OCI-LY1 (cell line): ENCODE data around the gene PA2G4.

Experiments
- H2AFZ ChIP-seq: fragments of 200-600 bp; sonication (generic), shearing (Covaris generic); 2 replicates; pipeline ENCODE4 v1.6.0; 2014; ENCODE audit warnings: antibody characterized with exemption, mild to moderate bottlenecking, low read length
- H3F3A ChIP-seq: fragments of 200-600 bp; sonication (generic), shearing (Covaris generic); 2 replicates; pipeline ENCODE4 v1.6.0; 2014; ENCODE audit warnings: mild to moderate bottlenecking, antibody characterized with exemption, low read length, moderate library complexity; ENCODE audit not compliant: insufficient read depth
- H3K27ac ChIP-seq: fragments of 200-600 bp; sonication (generic); 2 replicates; pipeline ENCODE4 v1.5.1; 2014; ENCODE audit warnings: low read length, mixed run types, mild to moderate bottlenecking, low read depth; ENCODE audit not compliant: poor library complexity, severe bottlenecking
- H3K27me3 ChIP-seq: fragments of 200-600 bp; sonication (generic); 2 replicates; pipeline ENCODE4 v1.6.0; 2014; ENCODE audit warnings: antibody characterized with exemption, mild to moderate bottlenecking, low read length, moderate library complexity; ENCODE audit not compliant: insufficient read depth
- H3K36me3 ChIP-seq: fragments of 200-600 bp; sonication (generic); 2 replicates; pipeline ENCODE4 v1.6.1; 2014; ENCODE audit warnings: mild to moderate bottlenecking, antibody characterized with exemption, low read length, moderate library complexity, mixed read lengths; ENCODE audit not compliant: insufficient read depth
- H3K4me1 ChIP-seq: fragments of 200-600 bp; sonication (generic); 2 replicates; pipeline ENCODE4 v1.5.1; 2014; ENCODE audit warnings: mild to moderate bottlenecking, low read length, moderate library complexity; ENCODE audit not compliant: insufficient read depth, severe bottlenecking
- H3K4me2 ChIP-seq: fragments of 200-600 bp; sonication (generic), shearing (Covaris generic); 2 replicates; pipeline ENCODE4 v1.6.1; 2014; ENCODE audit warnings: low read length
- H3K4me3 ChIP-seq: fragments of 200-600 bp; sonication (generic); 2 replicates; pipeline ENCODE4 v1.5.1; 2014; ENCODE audit warnings: low read length, low read depth, mild to moderate bottlenecking, mixed read lengths; ENCODE audit not compliant: poor library complexity, severe bottlenecking
- H3K79me2 ChIP-seq: fragments of 200-600 bp; shearing (Covaris generic); 2 replicates; pipeline ENCODE4 v1.6.1; 2016; ENCODE audit warnings: mixed run types, low read length, mixed read lengths; ENCODE audit not compliant: insufficient read depth
- H3K9ac ChIP-seq: fragments of 200-600 bp; sonication (generic), shearing (Covaris generic); 2 replicates; pipeline ENCODE4 v1.6.1; 2014; ENCODE audit warnings: mild to moderate bottlenecking, low read length, mixed read lengths
- H3K9me2 ChIP-seq: fragments of 200-600 bp; sonication (generic), shearing (Covaris generic); 2 replicates; pipeline ENCODE4 v1.6.1; 2014; ENCODE audit warnings: low read depth, mild to moderate bottlenecking, low read length, mixed read lengths
- H3K9me3 ChIP-seq: fragments of 200-600 bp; shearing (Covaris generic); 2 replicates; pipeline ENCODE4 v1.6.1; 2014; ENCODE audit warnings: low read length, mixed read lengths
- H4K20me1 ChIP-seq: fragments of 200-600 bp; sonication (generic), shearing (Covaris generic); 2 replicates; pipeline ENCODE4 v1.6.0; 2016; ENCODE audit warnings: mild to moderate bottlenecking, low read length; ENCODE audit not compliant: insufficient read depth
- EZH2 ChIP-seq: fragments of 200-600 bp; sonication (generic), shearing (Covaris generic); IDR thresholded peaks from 2 replicates; pipeline ENCODE4 v1.8.0; 2017; ENCODE audit warnings: borderline replicate concordance, mixed run types, mild to moderate bottlenecking, antibody characterized with exemption, low read length, moderate library complexity, mixed read lengths
- TF ChIP-seq, protein P1 (sequence below): fragments of 200-600 bp; sonication (generic), shearing (Covaris generic); IDR thresholded peaks from 2 replicates; pipeline ENCODE4 v1.5.1; 2017; ENCODE audit warnings: mild to moderate bottlenecking, antibody characterized with exemption, low read length, moderate library complexity, mixed read lengths

Gene PA2G4

DNA sequence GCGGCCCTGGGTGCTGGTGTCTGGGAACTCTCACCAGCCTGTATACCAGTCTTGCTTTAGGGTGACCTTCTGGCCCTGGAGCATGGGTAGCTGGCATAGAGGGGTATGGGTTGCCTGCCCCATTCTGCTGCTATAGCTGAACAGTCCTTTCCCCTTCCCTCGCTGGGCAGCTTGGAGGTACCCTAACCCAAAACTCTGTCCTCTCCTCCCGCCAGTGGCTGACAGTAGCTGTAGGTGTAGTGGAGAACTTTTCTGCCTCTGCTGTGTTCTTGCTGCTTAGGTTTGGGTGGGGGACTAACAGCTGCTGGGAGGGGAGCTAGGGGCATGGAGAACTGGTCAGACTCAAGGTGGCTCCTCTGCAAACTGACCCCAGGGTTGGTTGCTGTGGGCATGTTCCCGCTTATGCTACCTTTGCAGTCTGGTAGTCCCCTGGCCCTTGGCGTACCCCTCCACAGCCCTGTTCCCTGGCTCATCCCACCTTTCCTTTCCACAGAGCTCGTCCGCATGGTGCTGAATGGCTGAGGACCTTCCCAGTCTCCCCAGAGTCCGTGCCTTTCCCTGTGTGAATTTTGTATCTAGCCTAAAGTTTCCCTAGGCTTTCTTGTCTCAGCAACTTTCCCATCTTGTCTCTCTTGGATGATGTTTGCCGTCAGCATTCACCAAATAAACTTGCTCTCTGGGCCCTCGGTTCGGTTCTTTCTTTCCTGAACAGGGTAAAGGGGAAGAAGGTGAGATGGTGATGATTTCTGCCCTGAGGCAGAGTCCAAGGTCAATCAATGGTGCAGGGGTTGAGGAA, 56.7 kb downstream of the PA2G4 start:
- no peaks in the 10 kb centered on the region for H3K9me3 ChIP-seq
- peak overlapping the region; percentile 90 for H3K4me2 ChIP-seq
- no peaks in the 10 kb centered on the region for H4K20me1 ChIP-seq
- peak overlapping the region; percentile 84 for H3K4me3 ChIP-seq
- H3F3A ChIP-seq, result no peaks in the 10 kb centered on the region
- H3K9ac ChIP-seq, result peak overlapping the region; percentile 83; the same call in 1 of the 2 replicates
- peaks cover 71% of the 10 kb centered on the region for H3K36me3 ChIP-seq
- TF ChIP-seq, protein P1, sequence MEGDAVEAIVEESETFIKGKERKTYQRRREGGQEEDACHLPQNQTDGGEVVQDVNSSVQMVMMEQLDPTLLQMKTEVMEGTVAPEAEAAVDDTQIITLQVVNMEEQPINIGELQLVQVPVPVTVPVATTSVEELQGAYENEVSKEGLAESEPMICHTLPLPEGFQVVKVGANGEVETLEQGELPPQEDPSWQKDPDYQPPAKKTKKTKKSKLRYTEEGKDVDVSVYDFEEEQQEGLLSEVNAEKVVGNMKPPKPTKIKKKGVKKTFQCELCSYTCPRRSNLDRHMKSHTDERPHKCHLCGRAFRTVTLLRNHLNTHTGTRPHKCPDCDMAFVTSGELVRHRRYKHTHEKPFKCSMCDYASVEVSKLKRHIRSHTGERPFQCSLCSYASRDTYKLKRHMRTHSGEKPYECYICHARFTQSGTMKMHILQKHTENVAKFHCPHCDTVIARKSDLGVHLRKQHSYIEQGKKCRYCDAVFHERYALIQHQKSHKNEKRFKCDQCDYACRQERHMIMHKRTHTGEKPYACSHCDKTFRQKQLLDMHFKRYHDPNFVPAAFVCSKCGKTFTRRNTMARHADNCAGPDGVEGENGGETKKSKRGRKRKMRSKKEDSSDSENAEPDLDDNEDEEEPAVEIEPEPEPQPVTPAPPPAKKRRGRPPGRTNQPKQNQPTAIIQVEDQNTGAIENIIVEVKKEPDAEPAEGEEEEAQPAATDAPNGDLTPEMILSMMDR, result no peak
- no peak for TF ChIP-seq EZH2
- H3K79me2 ChIP-seq, result peaks cover 13% of the 10 kb centered on the region
- no peaks in the 10 kb centered on the region for H3K27me3 ChIP-seq
- no peak overlapping the region for H2AFZ ChIP-seq
- H3K9me2 ChIP-seq, result no peaks in the 10 kb centered on the region
- H3K4me1 ChIP-seq, result peaks cover 41% of the 10 kb centered on the region
- H3K27ac ChIP-seq, result no peak overlapping the region

DNA sequence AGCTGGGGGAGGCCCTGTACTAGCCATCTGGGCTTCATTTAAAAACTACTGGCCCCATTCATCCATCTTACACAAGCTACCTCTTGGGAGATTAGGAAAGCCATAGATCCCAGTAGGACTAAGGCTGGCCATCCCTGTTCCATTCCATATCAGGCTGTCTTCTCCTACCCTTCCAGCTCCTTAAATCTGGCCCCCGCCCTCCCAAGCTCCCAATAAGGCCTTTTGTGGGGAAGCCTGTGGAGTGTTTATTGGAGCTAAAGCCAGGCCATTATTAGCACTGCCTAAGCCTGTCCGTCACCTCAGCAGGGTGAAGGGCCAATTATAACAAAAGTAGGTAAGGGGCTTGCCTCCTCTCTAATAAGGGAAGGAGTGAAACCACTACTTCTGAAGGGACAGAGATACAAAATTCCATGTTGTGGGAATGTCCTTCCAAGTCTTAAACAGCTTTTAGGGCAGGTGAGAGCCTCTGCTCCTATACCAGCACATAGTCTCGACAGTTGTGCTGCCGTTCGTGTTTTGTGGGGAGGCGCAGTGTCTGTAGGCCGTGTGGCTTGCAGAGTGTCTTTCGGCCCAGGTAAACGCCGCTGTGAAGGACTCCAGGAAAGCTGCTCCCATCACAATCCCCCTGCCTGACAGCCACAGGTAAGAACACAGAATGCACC, 57.5 kb downstream of the PA2G4 start:
- H3K9me2 ChIP-seq, result no peaks in the 10 kb centered on the region
- no peaks in the 10 kb centered on the region for H3K9me3 ChIP-seq
- no peak overlapping the region for H3K4me3 ChIP-seq
- TF ChIP-seq EZH2, result no peak
- H3F3A ChIP-seq, result no peaks in the 10 kb centered on the region
- no peak overlapping the region for H3K4me2 ChIP-seq
- no peaks in the 10 kb centered on the region for H4K20me1 ChIP-seq
- H3K27me3 ChIP-seq, result no peaks in the 10 kb centered on the region
- H3K27ac ChIP-seq, result no peak overlapping the region
- H3K79me2 ChIP-seq, result peaks cover 13% of the 10 kb centered on the region
- H3K36me3 ChIP-seq, result peaks cover 78% of the 10 kb centered on the region
- H2AFZ ChIP-seq, result no peak overlapping the region
- H3K4me1 ChIP-seq, result peaks cover 39% of the 10 kb centered on the region
- no peak overlapping the region for H3K9ac ChIP-seq

DNA sequence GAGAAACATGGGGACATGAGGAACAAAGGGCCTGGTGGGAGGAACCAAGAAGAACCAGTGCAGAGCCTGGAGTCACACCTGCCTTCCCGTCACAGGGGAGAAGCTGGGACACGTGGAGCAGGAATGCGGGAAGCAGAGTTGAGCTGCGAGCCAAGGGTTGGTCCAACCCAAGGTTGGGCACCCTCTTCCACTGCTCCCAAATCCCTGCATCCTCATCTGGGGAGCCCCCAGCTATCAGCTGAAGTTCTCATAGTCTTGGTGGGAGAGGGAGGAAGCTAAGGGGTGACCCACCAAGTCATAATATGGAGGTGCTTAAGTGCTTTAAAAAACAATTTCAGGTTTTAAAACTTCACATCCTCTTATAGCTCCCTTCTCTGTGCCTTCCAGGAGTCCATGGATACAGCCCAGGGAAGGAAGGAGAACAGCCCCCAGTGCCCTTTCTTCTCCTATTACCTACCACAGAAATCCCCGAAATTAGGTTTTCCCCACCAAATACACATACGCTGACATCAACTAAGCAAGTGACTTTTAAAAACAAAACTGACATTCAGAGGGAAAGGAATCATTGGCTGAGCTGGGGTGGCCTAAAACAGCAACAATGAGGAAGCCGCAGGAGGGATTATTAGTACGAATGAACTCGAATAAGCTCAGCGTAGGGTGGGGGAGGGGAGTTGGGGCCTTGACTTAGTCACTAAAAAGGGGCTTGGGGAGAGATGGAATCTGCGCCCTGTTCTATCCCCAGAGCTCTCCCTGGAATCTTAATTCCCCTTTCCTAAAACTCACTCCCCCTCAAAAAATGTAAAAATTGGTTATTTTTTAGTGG, 58.3 kb downstream of the PA2G4 start:
- Histone ChIP-seq H3K4me3 (no peak overlapping the region), H3K9me3 (no peaks in the 10 kb centered on the region), H2AFZ (no peak overlapping the region), H3K4me2 (no peak overlapping the region), H3F3A (no peaks in the 10 kb centered on the region), H3K27ac (no peak overlapping the region), H3K79me2 (peaks cover 13% of the 10 kb centered on the region), H3K36me3 (peaks cover 83% of the 10 kb centered on the region), H3K27me3 (no peaks in the 10 kb centered on the region), H3K9me2 (no peaks in the 10 kb centered on the region), H3K4me1 (peaks cover 31% of the 10 kb centered on the region), H4K20me1 (no peaks in the 10 kb centered on the region), H3K9ac (no peak overlapping the region)
- no peak for TF ChIP-seq EZH2
- TF ChIP-seq, protein P1, result no peak
